NCI-H2171 (cell line): Measurements from ENCODE around the gene DUSP1.
A peak's percentile ranks its signal among the peaks of the same experiment; 100 is the strongest.
"Not testable (repeated sequence)": the region's sequence is repeated elsewhere in the genome, so short reads cannot be mapped to it uniquely, and the experiment has no call there.

ENCODE experiments used
- DNase-seq: peaks from one replicate; lab custom pipeline; 2025; lab: John Stamatoyannopoulos, UW

DUSP1 gene

GRCh38 chr5:172797771-172798191 is 26.8 kb upstream of the DUSP1 start:
- DNase-seq: no peak

GRCh38 chr5:172796306-172796705 is 25.3 kb upstream of the DUSP1 start:
- DNase-seq: no peak

- DNase-seq: peak; percentile 72
Observed at GRCh38 chr5:172795318-172795977, 24.5 kb upstream of the DUSP1 start.

DNA sequence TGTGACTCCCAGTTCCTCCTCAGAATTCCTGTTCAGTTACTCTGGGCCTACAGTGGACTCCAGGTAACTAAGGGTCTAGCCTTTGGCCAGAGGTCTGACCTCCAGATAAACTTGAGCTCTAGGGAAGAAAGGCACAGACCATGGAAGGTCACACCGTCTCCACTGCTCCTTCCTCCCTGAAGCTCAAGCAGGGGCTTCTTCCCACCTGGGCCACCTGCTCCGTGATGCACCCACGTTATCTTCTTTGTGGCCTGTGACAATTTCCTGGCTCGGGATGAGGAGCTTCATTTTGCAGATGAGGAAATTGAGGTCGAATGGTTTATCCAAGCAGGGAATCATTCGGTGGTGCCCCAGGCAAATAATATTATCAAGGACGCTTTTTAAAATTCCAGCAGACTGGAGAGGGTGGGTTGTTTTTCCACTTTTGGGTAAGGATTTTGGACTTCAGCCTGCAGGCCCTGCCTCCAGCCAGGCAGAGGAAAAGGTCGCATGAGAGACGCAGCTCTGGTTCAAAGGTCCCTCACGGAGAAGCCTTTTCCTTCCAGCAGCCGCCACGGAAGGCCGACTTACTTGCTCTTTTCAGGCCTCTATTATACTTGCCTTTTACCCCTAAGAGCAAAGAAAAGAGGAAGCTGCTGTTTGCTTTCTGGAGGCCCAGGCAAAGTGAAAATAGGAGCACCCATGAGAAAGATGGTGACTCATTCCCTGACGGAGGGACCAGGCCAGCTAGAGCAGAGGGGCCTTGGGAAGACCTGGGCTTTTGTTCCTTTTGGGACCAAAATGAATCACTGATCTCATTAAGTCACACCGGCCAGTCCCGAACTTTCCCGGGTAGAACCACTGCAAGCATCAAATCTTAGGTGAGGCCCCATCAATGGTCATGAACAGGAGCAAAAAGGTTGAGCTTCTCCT is 22.8 kb upstream of the DUSP1 start:
- DNase-seq: no peak

GRCh38 chr5:172792701-172793570 is 21.9 kb upstream of the DUSP1 start:
- no peak for DNase-seq

DNA sequence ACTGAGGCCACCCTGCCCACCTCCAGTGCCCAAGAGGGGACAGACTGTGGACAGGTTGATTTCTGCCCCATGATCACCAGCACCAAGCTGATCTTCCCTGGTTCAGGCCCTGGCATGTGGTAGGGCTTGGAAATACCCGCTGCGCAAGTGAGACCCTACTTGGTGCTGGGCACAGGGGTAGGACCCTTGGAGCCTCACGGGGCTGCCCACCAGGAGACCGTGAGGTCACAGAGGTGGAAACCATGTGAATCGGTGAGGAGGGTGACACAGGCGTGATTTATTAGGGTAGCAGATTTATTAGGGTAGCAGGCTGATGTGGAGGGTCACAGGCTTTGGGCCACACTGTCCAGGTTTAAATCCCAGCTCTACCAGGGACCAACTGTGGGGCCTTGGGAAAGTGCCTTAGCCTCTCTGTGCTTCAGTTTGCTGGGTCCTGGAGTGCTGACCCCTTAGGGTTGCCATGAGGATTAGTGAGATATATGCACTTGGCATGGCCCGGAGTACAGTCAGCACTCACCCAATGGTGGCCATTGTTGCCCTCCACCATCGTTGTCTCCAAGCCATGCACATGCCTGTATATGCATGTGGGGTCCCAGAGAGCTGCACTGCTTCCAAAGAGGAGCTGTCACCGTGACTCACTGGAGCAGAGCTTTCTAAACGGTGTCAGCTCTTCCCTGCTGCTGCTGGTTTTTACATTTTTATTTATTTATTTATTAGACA is 20.9 kb upstream of the DUSP1 start:
- no peak for DNase-seq

- no peak for DNase-seq
Observed at GRCh38 chr5:172791286-172791685, 20.3 kb upstream of the DUSP1 start.

- DNase-seq: no peak
Observed at GRCh38 chr5:172790496-172790889, 19.5 kb upstream of the DUSP1 start.

- no peak for DNase-seq
Observed at GRCh38 chr5:172789687-172790495, 18.9 kb upstream of the DUSP1 start.

GRCh38 chr5:172788771-172789686 is 18.0 kb upstream of the DUSP1 start:
- DNase-seq: no peak

- not testable (repeated sequence) for DNase-seq
Observed at GRCh38 chr5:172787538-172787937, 16.5 kb upstream of the DUSP1 start.

DNA sequence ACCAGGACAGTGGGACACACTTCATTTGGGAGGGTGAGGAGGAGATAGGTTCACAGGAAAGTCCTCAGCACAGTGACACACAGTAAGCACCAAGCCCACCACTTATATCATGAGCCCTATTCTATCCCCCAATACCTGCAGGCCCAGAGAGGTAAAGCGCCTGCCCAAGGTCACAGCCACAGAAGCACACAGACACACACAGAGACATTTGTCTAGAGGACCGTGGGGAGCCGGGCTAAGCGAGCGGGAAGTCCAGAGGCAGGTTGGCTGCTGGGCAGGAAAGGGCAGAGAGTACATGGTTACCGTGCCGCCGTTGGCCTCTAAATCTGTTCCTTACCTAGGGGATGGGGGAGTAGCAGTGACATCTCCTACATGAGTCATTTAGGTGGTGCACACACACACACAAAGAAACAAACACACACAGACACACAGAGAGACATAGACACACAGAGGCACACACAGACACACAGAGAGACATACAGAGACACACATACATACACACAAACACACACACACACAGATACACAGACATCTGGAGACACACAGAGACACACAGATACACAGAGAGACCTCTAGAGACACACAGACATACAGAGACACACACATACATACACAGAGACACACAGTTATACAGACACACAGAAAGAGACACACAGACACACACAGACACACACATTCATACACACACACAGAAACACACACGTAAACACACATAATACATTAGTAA is 15.9 kb upstream of the DUSP1 start:
- DNase-seq: no peak

DNA sequence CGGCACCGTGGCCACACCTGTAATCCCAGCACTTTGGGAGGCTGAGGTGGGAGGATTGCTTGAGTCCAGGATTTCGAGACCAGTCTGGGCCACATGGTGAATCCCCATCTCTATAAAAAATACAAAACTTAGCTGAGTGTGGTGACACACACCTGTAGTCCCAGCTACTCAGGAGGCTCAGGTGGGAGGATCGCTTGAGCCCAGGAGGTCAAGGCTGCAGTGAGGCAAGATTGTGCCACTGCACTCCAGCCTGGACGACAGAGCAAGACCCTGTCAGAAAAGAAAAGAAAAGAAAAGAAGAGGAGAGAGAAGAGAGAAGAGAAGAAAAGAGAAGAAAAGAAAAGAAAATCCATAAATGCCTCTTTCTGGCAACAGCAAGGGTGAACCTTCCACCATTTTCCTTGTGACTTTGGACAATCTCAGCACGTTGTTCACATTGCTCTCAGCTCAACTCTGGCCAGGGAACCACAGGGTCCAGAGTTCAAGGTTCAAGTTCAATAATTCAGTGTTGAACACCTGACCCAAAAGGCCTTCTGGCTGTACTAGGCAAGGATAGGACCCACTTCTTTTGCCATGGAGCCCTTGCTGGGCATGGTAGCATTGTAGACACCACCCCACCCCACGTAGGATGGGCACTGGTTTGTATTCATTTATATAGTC is 14.6 kb upstream of the DUSP1 start:
- DNase-seq: no peak

- not testable (repeated sequence) for DNase-seq
Observed at GRCh38 chr5:172784162-172784561, 13.2 kb upstream of the DUSP1 start.

DNA sequence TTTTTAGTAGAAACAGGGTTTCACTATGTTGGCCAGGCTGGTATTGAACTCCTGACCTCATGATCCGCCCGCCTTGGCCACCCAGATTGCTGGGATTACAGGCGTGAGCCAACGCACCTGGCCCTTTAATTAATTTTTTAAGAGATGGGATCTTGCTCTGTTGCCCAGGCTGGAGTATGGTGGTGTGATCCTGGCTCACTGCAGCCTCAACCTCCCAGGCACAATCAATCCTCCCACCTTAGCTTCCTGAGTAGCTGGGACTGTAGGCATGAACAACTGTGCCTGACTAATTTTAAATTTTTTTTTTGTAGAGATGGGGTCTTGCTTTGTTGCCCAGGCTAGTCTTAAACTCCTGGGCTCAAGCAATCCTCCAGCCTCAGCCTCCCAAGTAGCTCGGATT is 12.3 kb upstream of the DUSP1 start:
- DNase-seq: not testable (repeated sequence)

GRCh38 chr5:172782169-172783039 is 11.4 kb upstream of the DUSP1 start:
- no peak for DNase-seq

DNA sequence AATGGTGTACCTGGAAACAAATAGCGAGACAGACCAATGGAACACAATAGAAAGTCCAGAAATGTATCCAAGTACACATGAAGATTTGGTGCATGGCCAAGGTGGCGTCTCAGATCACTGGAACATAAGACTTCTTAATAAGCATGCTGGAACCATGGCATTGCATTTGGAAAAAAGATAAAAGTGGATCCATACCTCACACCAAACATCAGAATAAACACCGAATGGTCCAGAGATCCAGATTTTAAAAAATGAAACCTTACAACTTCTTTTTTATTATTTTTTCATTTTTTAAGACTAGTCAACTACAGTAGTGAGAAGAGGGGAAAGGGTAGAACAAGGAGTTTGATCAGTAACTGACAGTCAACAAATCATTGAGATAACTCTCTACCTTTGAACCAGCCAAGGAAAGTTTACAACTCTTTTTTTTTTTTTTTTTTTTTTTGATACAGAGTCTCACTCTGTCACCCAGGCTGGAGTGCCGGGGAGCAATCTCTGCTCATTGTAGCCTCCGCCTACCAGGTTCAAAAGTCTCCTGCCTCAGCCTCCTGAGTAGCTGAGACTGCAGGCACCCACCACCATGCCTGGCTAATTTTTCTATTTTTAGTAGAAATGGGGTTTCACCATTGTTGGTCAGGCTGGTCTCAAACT is 8.8 kb upstream of the DUSP1 start:
- no peak for DNase-seq
